Endothelial cell of umbilical vein (primary cell): Measurements from ENCODE around the gene TRIM67. TPM values are rescaled to one million over a fixed set of nuclear protein-coding genes. Genes with fewer than 3 reads are reported as not detected.

Source experiments
- BruUV-seq: library from RNA; stranded (reverse); fragments of 400-500 nt; replicated peaks from 2 replicates; lab custom pipeline; 2021; lab: Mats Ljungman, UMichigan
- CTCF ChIA-PET: fragments of 300-600, 350-600 bp; sonication (Branson Sonifier 250); formaldehyde crosslinking; loops from one replicate; lab custom pipeline; 2021; ENCODE audit warnings: antibody characterized with exemption, inconsistent platforms; lab: Charles Lee
- POLR2A ChIA-PET: fragments of 300-600, 350-600 bp; sonication (Branson Sonifier 250); formaldehyde crosslinking; loops from one replicate; lab custom pipeline; 2021; ENCODE audit warnings: antibody characterized with exemption, inconsistent platforms; lab: Charles Lee
- DNase-seq: peaks from one replicate; pipeline ENCODE4 v3.0.0-alpha.2; 2011; ENCODE audit warnings: low read depth, low spot score
- FAIRE-seq: peaks from 2 replicates; lab custom pipeline; 2011; peaks lifted over from hg19 to GRCh38; lab: Jason Lieb, UNC
- H2AFZ ChIP-seq: 2 replicates; pipeline ENCODE4 v1.6.0; 2012; ENCODE audit warnings: low read depth, low read length, control low read depth, inconsistent platforms
- H3K27ac ChIP-seq: 2 replicates; pipeline ENCODE4 v1.5.1; 2011; ENCODE audit warnings: low read depth, mild to moderate bottlenecking, control low read depth, low read length, moderate library complexity; ENCODE audit not compliant: insufficient read depth
- H3K27me3 ChIP-seq, 2 experiments: 2 replicates each; pipeline versions ENCODE4 v1.6.0 to v1.6.1; 2011; ENCODE audit warnings: low read length in 2 of 2, mixed read lengths in 1 of 2; ENCODE audit not compliant: control insufficient read depth in 2 of 2, insufficient read depth in 2 of 2
- H3K36me3 ChIP-seq, 2 experiments: 2 replicates in 1 of 2; 3 replicates in 1 of 2; pipeline ENCODE4 v1.5.1; 2011; ENCODE audit warnings: low read length in 2 of 2, mild to moderate bottlenecking in 1 of 2, moderate library complexity in 1 of 2; ENCODE audit not compliant: control insufficient read depth in 2 of 2, insufficient read depth in 2 of 2; ENCODE audit errors: extremely low read depth in 1 of 2
- H3K4me1 ChIP-seq: 3 replicates; pipeline ENCODE4 v1.5.1; 2011; ENCODE audit warnings: mild to moderate bottlenecking, low read length; ENCODE audit not compliant: control insufficient read depth, insufficient read depth; ENCODE audit errors: extremely low read depth
- H3K4me2 ChIP-seq: 2 replicates; pipeline ENCODE4 v1.6.1; 2011; ENCODE audit warnings: low read length, control low read depth, mixed read lengths; ENCODE audit not compliant: insufficient read depth
- H3K4me3 ChIP-seq, 3 experiments: fragments of 200-600 bp in 1 of 3; sonication (generic), shearing (Covaris generic) in 1 of 3; replicated peaks in 1 of 3; 2 replicates each; pipeline ENCODE4 v1.5.1; 2011 to 2016; ENCODE audit warnings: control low read depth in 3 of 3, low read length in 3 of 3, mild to moderate bottlenecking in 2 of 3, inconsistent platforms in 1 of 3, low read depth in 1 of 3, moderate library complexity in 1 of 3; ENCODE audit not compliant: insufficient read depth in 1 of 3
- H3K79me2 ChIP-seq: 2 replicates; pipeline ENCODE4 v1.6.0; 2012; ENCODE audit warnings: low read length, inconsistent platforms; ENCODE audit not compliant: control insufficient read depth, insufficient read depth
- H3K9ac ChIP-seq: replicated peaks from 2 replicates; pipeline ENCODE3; 2011; ENCODE audit warnings: low read length, control low read depth; ENCODE audit not compliant: insufficient read depth; ENCODE audit errors: extremely low read depth
- H3K9me1 ChIP-seq: replicated peaks from 3 replicates; pipeline ENCODE4 v1.6.0; 2011; ENCODE audit warnings: mild to moderate bottlenecking, low read length; ENCODE audit not compliant: control insufficient read depth, insufficient read depth; ENCODE audit errors: extremely low read depth
- H3K9me3 ChIP-seq: replicated peaks from 2 replicates; pipeline ENCODE4 v1.5.1; 2012; ENCODE audit warnings: low read length, inconsistent platforms; ENCODE audit not compliant: control insufficient read depth, insufficient read depth
- H4K20me1 ChIP-seq: replicated peaks from 2 replicates; pipeline ENCODE3; 2011; ENCODE audit warnings: mild to moderate bottlenecking, low read length; ENCODE audit not compliant: control insufficient read depth, insufficient read depth; ENCODE audit errors: extremely low read depth
- CTCF ChIP-seq, 2 donors: IDR thresholded peaks; 1 replicate in 1 of 2; 2 replicates in 1 of 2; pipeline ENCODE4 v1.5.1; 2011; ENCODE audit warnings: low read length in 2 of 2, mild to moderate bottlenecking in 2 of 2, moderate library complexity in 2 of 2, control low read depth in 1 of 2, inconsistent platforms in 1 of 2, low read depth in 1 of 2; ENCODE audit not compliant: insufficient read depth in 1 of 2; ENCODE audit errors: extremely low read depth in 1 of 2
- EZH2 ChIP-seq: IDR thresholded peaks from 2 replicates; pipeline ENCODE4 v1.6.1; 2012; ENCODE audit warnings: borderline replicate concordance, low read depth, mild to moderate bottlenecking, moderate library complexity, low read length, inconsistent platforms; ENCODE audit not compliant: severe bottlenecking
- FOS ChIP-seq: IDR thresholded peaks from 2 replicates; pipeline ENCODE4 v1.6.1; 2011; ENCODE audit warnings: mild to moderate bottlenecking, low read length, moderate library complexity, borderline replicate concordance; ENCODE audit not compliant: insufficient read depth
- GATA2 ChIP-seq: IDR thresholded peaks from 2 replicates; pipeline ENCODE4 v1.7.0; 2011; ENCODE audit warnings: low read depth, mild to moderate bottlenecking, moderate library complexity, mixed read lengths, low read length; ENCODE audit not compliant: insufficient read length, insufficient read depth
- JUN ChIP-seq: IDR thresholded peaks from 2 replicates; pipeline ENCODE4 v1.6.1; 2011; ENCODE audit warnings: borderline replicate concordance, low read depth; ENCODE audit not compliant: insufficient read length, insufficient read depth
- MAX ChIP-seq: IDR thresholded peaks from 2 replicates; pipeline ENCODE4 v1.6.1; 2011; ENCODE audit not compliant: insufficient read depth, insufficient read length
- MYC ChIP-seq: IDR thresholded peaks from one replicate; pipeline ENCODE4 v1.6.1; 2011; ENCODE audit warnings: mild to moderate bottlenecking, low read depth, low read length
- POLR2A ChIP-seq: IDR thresholded peaks from 2 replicates; pipeline ENCODE4 v1.6.1; 2012; ENCODE audit warnings: low read depth, mild to moderate bottlenecking, control low read depth, low read length
- POLR2AphosphoS5 ChIP-seq: IDR thresholded peaks from 2 replicates; pipeline ENCODE4 v1.6.1; 2012; ENCODE audit warnings: low read depth, mild to moderate bottlenecking, control low read depth, low read length, moderate library complexity; ENCODE audit not compliant: insufficient read depth
- dilution Hi-C: fragments of 300-500 bp; cut with MboI; formaldehyde crosslinking; loops from one replicate; pipeline ENCODE4 v1.15.0; 2019; ENCODE audit warnings: low sequenced_read_pairs; ENCODE audit not compliant: extremely low pct_ligation_motif_present
- intact Hi-C: fragments of 100-400 bp; cut with micrococcal nuclease; formaldehyde crosslinking; loops from one replicate; pipeline ENCODE4 v1.10.0; 2022
- polyA plus RNA-seq, 4 experiments: library from polyadenylated mRNA; depleted of rRNA in 3 of 4; stranded (reverse) in 3 of 4; unstranded in 1 of 4; fragments of >200 nt; gene quantifications; 2 replicates each; pipeline versions ENCODE4 v1.2.1 to v1.2.3, GENCODE V29; 2011 to 2012; ENCODE audit warnings: missing spikeins in 1 of 4
- total RNA-seq: library from RNA; stranded (reverse); gene quantifications from 2 replicates; pipeline ENCODE4 v1.2.3, GENCODE V29; 2021

The TRIM67 gene
- total and polyA plus RNA-seq, 2 donors (not counting 3 experiments of a cell fraction or from before 2014, with no cell fraction given) = not detected

DNA sequence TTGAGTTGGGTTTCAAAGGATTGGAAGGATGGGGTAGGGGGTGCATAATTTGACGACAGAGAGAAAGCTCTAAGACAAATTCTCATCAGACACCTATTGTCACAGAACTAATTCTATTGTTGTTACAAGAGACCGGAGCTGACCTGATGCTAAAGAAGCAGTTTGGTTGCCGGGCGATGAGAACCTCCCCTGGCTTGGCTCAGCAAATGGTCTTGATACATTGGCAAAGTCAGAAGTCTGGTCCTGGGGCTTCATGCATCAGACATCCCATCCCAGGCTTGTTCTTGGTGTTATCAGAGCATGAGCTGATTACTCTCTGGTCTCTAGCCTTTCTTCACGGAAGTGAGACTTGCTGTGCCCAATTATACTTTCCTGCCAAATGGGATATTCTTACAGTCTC, 15.4 kb downstream of the TRIM67 start:
- FAIRE-seq (no peak), DNase-seq (no peak)
- CTCF ChIA-PET = no interaction called here
- Histone ChIP-seq H3K4me3 (no peak overlapping the region), H3K9ac (no peak overlapping the region), H3K27me3 (peaks cover 0 to 12% of the 10 kb centered on the region in 2 experiments), H3K27ac (no peak overlapping the region), H3K9me3 (no peaks in the 10 kb centered on the region), H4K20me1 (no peaks in the 10 kb centered on the region), H3K9me1 (no peaks in the 10 kb centered on the region), H2AFZ (no peak overlapping the region), H3K4me2 (no peak overlapping the region), H3K79me2 (no peaks in the 10 kb centered on the region), H3K36me3 (no peaks in the 10 kb centered on the region), H3K4me1 (no peaks in the 10 kb centered on the region)
- intact Hi-C loops (no loop called here), dilution Hi-C loops (no loop called here)
- no TSS peak for BruUV-seq
- TF ChIP-seq POLR2AphosphoS5 = no peak
- no peak for TF ChIP-seq GATA2
- TF ChIP-seq JUN = no peak
- TF ChIP-seq FOS = no peak
- no peak for TF ChIP-seq MYC
- no peak for TF ChIP-seq MAX
- no peak for TF ChIP-seq EZH2
- TF ChIP-seq POLR2A = no peak
- no peak for TF ChIP-seq CTCF (IDR thresholded peaks at IDR 0.05; ENCODE audit: extremely low read depth in 1 of 2, insufficient read depth in 1 of 2, low read depth in 1 of 2, low read length in 2 of 2)
- POLR2A ChIA-PET = no interaction called here
